HCEC 1CT (cell line): ENCODE data around the gene BIRC7.
"Not testable (repeated sequence)": the region's sequence is repeated elsewhere in the genome, so short reads cannot be mapped to it uniquely, and the experiment has no call there.

Source experiments
- DNase-seq: peaks from one replicate; pipeline ENCODE4 v3.0.0-alpha.2; 2017

Gene BIRC7

GRCh38 chr20:63249891-63250290 lies 14.2 kb downstream of the BIRC7 start:
- DNase-seq, result no peak

- not testable (repeated sequence) for DNase-seq
These were observed 15.6 kb downstream of the BIRC7 start for GRCh38 chr20:63251350-63251749.

GRCh38 chr20:63252284-63252711 lies 16.6 kb downstream of the BIRC7 start:
- no peak for DNase-seq

DNA sequence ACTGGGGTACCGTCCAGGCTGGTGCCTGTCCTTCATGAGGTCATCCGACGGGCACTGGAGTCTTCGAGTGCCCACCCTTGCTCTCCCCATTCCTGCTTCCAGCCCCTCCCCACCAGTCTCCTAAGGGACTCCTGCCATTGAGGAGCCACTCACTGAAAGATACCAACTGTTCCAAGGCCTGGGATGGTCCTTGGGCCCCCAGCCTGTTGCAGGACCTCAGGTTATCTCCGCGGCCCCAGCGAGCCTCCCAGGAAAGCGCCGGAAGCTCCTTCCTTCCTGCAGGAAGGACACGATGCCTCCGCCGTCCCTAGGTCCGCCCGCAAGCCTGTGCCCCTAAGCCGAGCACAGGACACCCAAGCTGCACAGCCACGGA lies 17.3 kb downstream of the BIRC7 start:
- DNase-seq, result no peak

DNA sequence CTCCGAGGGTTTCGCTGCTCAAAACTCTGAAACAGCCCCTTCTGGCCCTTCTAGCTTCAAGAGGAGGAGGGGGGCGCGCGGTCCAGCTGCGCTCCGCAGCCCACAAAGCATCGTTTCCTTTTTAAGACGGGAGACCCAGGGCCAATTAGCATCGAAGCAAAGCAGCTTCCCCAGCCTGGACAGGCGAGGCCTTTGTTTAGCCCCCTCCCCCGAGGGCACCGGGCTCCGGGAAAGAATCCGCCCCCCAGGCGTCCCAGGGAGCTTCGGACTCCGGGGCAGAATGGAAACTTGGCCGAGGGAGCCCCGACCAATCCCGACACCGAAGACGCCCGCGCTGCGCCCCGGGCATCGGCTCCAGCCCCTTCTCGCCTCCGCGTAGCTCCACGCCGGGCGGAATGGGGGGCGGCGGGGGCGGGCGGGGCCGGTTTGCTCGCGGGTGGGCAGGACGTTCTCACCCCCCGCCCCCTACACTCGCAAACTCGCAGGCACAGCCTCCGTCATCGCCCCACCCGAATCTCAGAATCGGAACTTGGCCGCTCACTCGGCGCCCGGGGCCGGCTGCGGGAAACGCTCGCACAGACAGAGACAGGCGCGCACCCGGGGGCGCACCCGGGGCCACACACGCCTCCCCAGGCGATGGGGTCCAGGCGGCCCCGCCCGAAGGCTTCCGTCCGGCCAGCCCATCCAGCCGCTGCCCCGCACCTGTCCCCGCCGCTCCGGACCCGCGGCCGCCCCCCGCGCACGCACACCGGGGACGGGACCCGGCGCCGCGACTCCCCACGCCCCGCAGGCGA lies 17.9 kb downstream of the BIRC7 start:
- no peak for DNase-seq

DNA sequence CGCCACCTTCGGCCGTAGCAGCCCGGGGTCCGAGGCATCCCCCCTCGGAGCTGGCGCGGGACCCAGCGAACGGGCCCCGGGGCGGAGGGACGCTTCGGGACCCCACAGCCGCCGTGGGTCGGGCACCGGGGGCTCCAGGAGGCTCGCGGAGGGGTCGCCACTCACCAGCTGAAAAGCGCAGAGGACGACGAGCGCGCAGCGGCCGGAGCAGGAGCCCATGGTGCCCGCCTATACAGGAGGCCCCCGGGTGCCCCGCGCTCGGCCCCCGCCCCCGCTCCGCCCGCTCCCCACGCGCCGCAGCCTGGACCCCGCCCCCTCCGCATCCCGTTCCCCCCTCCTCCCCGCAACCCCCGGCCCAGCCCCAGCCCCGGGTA lies 18.5 kb downstream of the BIRC7 start, which contains the start of gene NKAIN4:
NKAIN4 (minus strand) TSS at position 232 of the 374 bp plus-strand sequence; CDS start at position 219, 13 bp downstream.
- DNase-seq, result no peak

GRCh38 chr20:63254606-63255384 lies 19.1 kb downstream of the BIRC7 start:
- no peak for DNase-seq

DNA sequence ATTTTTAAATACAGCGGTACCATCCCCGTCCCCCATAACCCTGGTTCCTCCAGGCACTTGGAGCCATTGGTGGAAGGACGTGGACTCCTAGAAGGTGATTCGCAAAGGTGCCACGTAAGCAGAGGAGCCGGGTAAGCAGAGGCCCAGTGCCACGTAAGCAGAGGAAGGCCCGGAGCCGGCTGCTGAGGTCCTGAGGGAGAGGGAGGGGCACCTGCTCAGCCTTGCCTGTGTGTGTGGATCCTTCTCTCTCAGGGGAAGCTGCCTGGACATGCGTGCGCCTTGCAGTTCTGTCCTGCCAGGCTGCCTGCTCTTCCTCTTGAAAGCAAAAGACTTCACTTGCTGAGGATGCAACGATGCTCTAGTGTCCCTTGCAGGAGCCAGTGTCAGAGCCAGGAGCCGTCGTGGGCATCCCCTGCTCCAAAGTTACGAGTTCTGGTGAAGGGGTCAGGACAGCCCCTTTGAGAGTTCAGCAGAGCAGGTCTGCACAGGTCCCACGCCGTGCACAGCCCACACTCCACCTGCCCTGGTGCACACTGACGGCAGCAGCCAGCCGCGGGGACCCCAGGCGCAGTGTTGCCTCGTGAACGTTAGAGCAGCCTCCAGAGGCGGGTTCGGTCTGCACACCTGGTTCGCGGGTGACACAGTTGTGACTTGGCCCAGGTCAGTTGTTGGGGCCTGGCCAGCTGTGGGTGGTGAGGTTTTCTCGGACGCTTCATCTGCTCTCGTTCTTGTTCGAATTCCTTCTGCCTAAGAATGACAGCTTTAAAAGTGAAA lies 20.4 kb downstream of the BIRC7 start:
- DNase-seq, result no peak

- DNase-seq, result no peak
These were observed 21.2 kb downstream of the BIRC7 start for GRCh38 chr20:63256954-63257353.

DNA sequence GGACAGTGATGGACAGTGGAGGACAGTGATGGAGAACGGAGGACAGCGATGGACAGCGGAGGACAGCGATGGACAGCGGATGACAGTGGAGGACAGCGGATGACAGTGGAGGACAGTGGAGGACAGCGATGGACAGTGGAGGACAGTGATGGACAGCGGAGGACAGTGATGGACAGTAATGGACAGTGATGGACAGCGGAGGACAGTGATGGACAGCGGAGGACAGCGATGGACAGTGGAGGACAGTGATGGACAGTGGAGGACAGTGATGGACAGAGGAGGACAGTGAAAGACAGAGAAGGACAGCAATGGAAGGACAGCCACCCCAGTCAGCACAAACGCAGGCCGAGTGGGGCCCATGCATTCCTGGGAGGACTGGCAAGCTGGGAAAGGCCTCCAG lies 21.9 kb downstream of the BIRC7 start:
- DNase-seq, result no peak

DNA sequence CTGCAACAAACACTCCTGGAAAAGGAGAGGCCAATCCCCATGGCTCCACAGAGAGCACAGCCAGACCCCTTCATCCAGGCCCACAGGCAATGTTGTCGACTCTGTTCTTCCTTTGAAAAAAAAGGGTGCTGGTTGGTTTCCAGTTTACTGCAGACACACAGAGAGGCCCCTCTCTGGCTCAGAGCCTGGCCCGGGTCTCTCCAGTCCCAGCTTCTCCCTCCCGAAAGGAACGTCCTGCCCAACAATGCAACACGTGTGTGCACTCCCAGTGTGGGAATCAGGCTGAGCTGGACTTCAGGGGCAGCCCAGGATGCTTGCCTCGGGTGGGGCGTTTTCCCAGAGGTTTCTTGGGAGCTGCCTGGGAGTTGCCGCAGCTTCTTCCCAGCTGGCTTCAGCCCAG lies 23.1 kb downstream of the BIRC7 start:
- DNase-seq, result no peak

- no peak for DNase-seq
These were observed 24.2 kb downstream of the BIRC7 start for GRCh38 chr20:63259734-63260460.

DNA sequence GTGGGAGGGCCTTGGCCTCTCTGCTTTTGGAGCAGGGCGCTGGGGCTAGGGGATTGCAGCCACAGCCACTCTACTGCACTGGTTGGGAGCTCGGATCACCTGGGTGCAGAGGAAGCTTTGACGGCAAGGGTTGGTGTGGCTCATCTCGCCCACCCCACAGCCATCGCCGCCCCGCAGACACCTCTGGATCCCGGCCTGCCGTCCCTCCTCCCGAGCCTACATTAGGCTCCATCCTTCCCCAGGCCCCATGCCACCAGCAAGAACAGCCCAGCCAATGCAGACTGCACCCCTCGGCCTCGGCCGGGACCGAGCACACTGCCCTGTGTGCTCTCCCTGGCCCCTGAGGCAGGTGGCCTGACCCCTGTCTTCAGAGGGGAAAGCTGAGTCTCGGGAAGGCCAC lies 24.8 kb downstream of the BIRC7 start:
- DNase-seq, result no peak

GRCh38 chr20:63261060-63261794 lies 25.5 kb downstream of the BIRC7 start:
- DNase-seq, result no peak

GRCh38 chr20:63261795-63262528 lies 26.3 kb downstream of the BIRC7 start:
- DNase-seq, result no peak

DNA sequence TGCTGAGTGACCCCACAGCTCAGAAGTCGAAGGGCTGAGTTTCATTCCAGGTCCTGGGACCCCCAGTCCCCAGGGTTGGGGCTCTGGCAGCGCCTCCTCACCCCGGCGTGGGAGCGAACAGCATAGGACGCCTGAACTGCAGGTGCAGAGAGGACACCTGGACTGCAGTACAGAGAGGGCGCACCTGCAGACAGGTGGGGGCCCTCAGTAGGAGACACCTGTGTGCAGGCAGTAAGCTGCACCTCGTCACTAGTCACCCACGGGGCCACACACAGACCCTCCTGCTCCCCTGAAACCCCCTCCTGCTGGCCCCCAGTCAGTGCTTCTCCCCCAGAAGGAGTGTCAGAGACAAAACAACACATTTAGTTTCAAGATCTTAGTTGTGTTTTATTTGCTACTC lies 27.1 kb downstream of the BIRC7 start:
- DNase-seq, result no peak

GRCh38 chr20:63264000-63264399 lies 28.3 kb downstream of the BIRC7 start:
- no peak for DNase-seq

DNA sequence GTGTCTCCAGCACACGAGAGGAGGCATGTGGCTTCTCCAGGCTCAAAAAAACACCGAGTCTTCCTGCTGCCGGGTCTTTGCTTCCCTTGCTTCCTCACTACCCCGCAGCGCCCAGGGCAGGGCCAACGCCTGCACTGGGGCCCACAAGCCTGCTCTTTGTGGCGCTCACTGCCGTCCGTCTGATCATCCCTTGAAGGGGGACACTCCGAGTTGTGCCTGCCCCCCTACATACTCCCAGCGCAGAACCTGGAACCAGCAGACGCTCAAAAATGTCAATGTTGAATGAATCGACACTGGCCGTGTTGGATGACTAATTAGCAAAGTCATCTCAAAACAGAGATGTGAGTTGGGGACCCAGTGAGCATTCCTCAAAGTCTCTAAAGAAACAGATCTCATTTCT lies 28.8 kb downstream of the BIRC7 start:
- no peak for DNase-seq

GRCh38 chr20:63265891-63266515 lies 30.3 kb downstream of the BIRC7 start:
- DNase-seq, result no peak

DNA sequence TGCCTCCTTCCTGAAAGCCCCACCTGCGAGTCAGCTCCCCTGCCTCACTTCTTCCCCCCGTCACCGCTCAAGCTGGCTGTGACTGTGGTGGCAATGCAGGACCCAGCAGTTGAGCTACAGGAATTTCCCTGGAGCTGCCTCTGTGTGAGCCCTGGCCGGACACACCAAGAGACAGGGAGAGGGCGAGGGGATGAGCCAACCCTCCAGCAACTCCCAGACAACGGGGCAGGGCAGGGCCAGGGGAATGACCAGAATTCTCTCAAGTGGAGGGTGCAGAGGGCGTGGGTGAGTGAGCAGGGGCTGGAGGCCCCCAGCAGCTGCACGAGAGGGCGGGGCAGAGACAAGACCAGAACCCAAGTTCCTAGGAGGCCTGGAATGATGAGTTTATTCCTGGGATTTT lies 32.0 kb downstream of the BIRC7 start:
- no peak for DNase-seq

- DNase-seq, result no peak
These were observed 32.6 kb downstream of the BIRC7 start for GRCh38 chr20:63268256-63268655.
